K562 (cell line): ENCODE data around the gene PRPF18.
"Not testable (repeated sequence)": the region's sequence is repeated elsewhere in the genome, so short reads cannot be mapped to it uniquely, and the experiment has no call there.

ENCODE experiments used
- CBX8 ChIP-seq: fragments of 200-600 bp; sonication (generic); IDR thresholded peaks from 2 replicates; pipeline ENCODE4 v1.6.1; 2012; ENCODE audit warnings: borderline replicate concordance, mixed run types, low read depth, mild to moderate bottlenecking, moderate library complexity, mixed read lengths, low read length, control low read depth, inconsistent platforms; ENCODE audit not compliant: poor library complexity, severe bottlenecking; ENCODE audit errors: extremely low read depth
- MTA1 ChIP-seq: fragments of 450-650 bp; IDR thresholded peaks from 2 replicates; pipeline ENCODE4 v1.6.1; 2017; ENCODE audit warnings: borderline replicate concordance
- POLR2AphosphoS5 ChIP-seq: IDR thresholded peaks from 2 replicates; pipeline ENCODE4 v1.6.1; 2011; ENCODE audit warnings: mild to moderate bottlenecking, low read depth, low read length, moderate library complexity; ENCODE audit not compliant: control insufficient read depth, insufficient read depth
- RAD21 ChIP-seq, 2 experiments: fragments of 250-450 bp in 1 of 2; fragments of 450-650 bp in 1 of 2; sonication (Bioruptor Pico) in 1 of 2; formaldehyde crosslinking in 1 of 2; IDR thresholded peaks in 1 of 2; conservative IDR thresholded peaks in 1 of 2; 2 replicates each; pipeline versions ENCODE4 v1.4.0 to v1.8.0; 2020 to 2022; ENCODE audit warnings: mild to moderate bottlenecking in 2 of 2, moderate library complexity in 1 of 2
- SMARCE1 ChIP-seq: fragments of 450-650 bp; IDR thresholded peaks from 2 replicates; pipeline ENCODE4 v1.7.1; 2016; ENCODE audit warnings: mild to moderate bottlenecking
- U2AF1 ChIP-seq: fragments of 200-400 bp; formaldehyde crosslinking; optimal IDR thresholded peaks from 2 replicates; pipeline ENCODE3; 2017; ENCODE audit warnings: mild to moderate bottlenecking, low read depth, low read length, moderate library complexity
- ZNF431 ChIP-seq: sonication (generic); formaldehyde crosslinking; IDR thresholded peaks from 2 replicates; pipeline ENCODE4 v1.8.0; 2022; ENCODE audit warnings: mild to moderate bottlenecking, missing genetic modification reagents
- TF ChIP-seq, protein P1 (sequence below): sonication (generic); formaldehyde crosslinking; IDR thresholded peaks from 2 replicates; pipeline ENCODE4 v1.8.1; 2022; ENCODE audit warnings: missing genetic modification reagents
- TF ChIP-seq, protein P2 (sequence below), 3 experiments: IDR thresholded peaks in 2 of 3; conservative IDR thresholded peaks in 1 of 3; 2 replicates each; pipeline ENCODE4 v1.5.1; 2011 to 2012; ENCODE audit warnings: low read length in 3 of 3, mild to moderate bottlenecking in 3 of 3, control low read depth in 2 of 3, improper control_type of control experiment in 1 of 3, inconsistent platforms in 1 of 3, low read depth in 1 of 3, mixed read lengths in 1 of 3, moderate library complexity in 1 of 3; ENCODE audit not compliant: insufficient read depth in 2 of 3

DNA sequence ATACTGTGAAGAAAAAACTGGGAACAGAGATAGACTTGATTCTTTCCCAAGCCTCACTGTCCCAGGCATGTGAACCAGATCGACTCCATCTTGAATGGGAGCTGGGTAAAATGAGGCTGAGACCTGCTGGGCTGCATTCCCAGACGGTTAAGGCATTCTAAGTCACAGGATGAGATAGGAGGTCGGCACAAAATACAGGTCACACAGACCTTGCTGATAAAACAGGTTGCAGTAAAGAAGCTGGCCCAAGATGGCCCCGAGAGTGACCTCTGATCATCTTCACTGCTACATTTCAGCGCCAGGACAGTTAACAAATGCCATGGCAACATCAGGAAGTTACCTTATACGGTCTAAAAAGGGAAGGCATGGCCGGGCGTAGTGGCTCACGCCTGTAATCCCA lies 48.8 kb upstream of the PRPF18 start:
- not testable (repeated sequence) for TF ChIP-seq U2AF1; ZNF431 (CRISPR knock-in tag); POLR2AphosphoS5; RAD21 (CRISPR knock-in tag; conservative IDR thresholded peaks at IDR 0.05 in 1 of 2, IDR thresholded peaks at IDR 0.05 in 1 of 2); CBX8; SMARCE1; MTA1
- TF ChIP-seq, protein P1, sequence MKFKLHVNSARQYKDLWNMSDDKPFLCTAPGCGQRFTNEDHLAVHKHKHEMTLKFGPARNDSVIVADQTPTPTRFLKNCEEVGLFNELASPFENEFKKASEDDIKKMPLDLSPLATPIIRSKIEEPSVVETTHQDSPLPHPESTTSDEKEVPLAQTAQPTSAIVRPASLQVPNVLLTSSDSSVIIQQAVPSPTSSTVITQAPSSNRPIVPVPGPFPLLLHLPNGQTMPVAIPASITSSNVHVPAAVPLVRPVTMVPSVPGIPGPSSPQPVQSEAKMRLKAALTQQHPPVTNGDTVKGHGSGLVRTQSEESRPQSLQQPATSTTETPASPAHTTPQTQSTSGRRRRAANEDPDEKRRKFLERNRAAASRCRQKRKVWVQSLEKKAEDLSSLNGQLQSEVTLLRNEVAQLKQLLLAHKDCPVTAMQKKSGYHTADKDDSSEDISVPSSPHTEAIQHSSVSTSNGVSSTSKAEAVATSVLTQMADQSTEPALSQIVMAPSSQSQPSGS (CRISPR knock-in tag): not testable (repeated sequence)
- TF ChIP-seq, protein P2, sequence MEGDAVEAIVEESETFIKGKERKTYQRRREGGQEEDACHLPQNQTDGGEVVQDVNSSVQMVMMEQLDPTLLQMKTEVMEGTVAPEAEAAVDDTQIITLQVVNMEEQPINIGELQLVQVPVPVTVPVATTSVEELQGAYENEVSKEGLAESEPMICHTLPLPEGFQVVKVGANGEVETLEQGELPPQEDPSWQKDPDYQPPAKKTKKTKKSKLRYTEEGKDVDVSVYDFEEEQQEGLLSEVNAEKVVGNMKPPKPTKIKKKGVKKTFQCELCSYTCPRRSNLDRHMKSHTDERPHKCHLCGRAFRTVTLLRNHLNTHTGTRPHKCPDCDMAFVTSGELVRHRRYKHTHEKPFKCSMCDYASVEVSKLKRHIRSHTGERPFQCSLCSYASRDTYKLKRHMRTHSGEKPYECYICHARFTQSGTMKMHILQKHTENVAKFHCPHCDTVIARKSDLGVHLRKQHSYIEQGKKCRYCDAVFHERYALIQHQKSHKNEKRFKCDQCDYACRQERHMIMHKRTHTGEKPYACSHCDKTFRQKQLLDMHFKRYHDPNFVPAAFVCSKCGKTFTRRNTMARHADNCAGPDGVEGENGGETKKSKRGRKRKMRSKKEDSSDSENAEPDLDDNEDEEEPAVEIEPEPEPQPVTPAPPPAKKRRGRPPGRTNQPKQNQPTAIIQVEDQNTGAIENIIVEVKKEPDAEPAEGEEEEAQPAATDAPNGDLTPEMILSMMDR (IDR thresholded peaks at IDR 0.05 in 2 of 3, conservative IDR thresholded peaks at IDR 0.05 in 1 of 3; ENCODE audit: insufficient read depth in 2 of 3, low read depth in 1 of 3, low read length in 3 of 3): not testable (repeated sequence)
